Vein endothelial cell (primary cell): ENCODE data around the gene ENTPD6. TPM values are rescaled to one million over a fixed set of nuclear protein-coding genes. Genes with fewer than 3 reads are reported as not detected.

Experiments
- small RNA-seq: library from RNA; depleted of rRNA; stranded (forward); fragments of <200 nt; gene quantifications from one replicate; pipeline ENCODE3, GENCODE V24; 2012
- total RNA-seq: library from RNA; depleted of rRNA; stranded (reverse); fragments of >200 nt; gene quantifications from 2 replicates; pipeline ENCODE4 v1.2.3, GENCODE V29; 2012

The ENTPD6 gene
- total RNA-seq: 37.8 and 48.3 TPM in 2 replicates

GRCh38 chr20:25195014-25195961 is at the start of gene ENTPD6:
ENTPD6 (plus strand) TSS chr20:25195712; CDS start chr20:25206537, 10,825 bp downstream.

GRCh38 chr20:25247956-25248785 is 52.7 kb downstream of the ENTPD6 start, which contains the start of gene PYGB:
PYGB (plus strand) TSS chr20:25248085; CDS start chr20:25248179, 94 bp downstream.

Small RNAs within 50 kb of the gene (small RNA-seq; reads per million reads assigned to genes)
- gene AL035252.4 (not detected), gene AL121772.2 (not detected), gene RF00019 (not detected)

Other genes with a start within 250 kb of the ENTPD6 start
- gene CST7, start 246.4 kb upstream of the ENTPD6 start, total RNA-seq: not detected in 2 replicates
- 69.2 and 75.5 TPM in 2 replicates for gene APMAP, start 203.0 kb upstream of the ENTPD6 start, total RNA-seq
- 6.5 and 8.5 TPM in 2 replicates for gene ACSS1, start 137.6 kb upstream of the ENTPD6 start, total RNA-seq
- not detected in 2 replicates for gene VSX1, start 113.6 kb upstream of the ENTPD6 start, total RNA-seq
- 99.3 and 99.8 TPM in 2 replicates for gene PYGB, start 52.4 kb downstream of the ENTPD6 start, total RNA-seq
- gene ABHD12, start 195.1 kb downstream of the ENTPD6 start, total RNA-seq: 18.6 and 23.2 TPM in 2 replicates
- gene GINS1, start 212.0 kb downstream of the ENTPD6 start, total RNA-seq: 6.2 and 20.5 TPM in 2 replicates